ENCODE results near the gene HPCAL1. TPM values are rescaled to one million over a fixed set of nuclear protein-coding genes. Genes with fewer than 3 reads are reported as not detected.

HPCAL1 gene
- total and polyA plus RNA-seq, 2 of the 4 experiments (the other 2 are of a cell fraction) = 8.2 to 33.7 TPM

GRCh38 chr2:10466801-10467200, 164.1 kb downstream of the HPCAL1 start:
- Histone ChIP-seq H4K5ac (ENCODE audit: low read depth, low read length) (no peak overlapping the region), H2BK120ac (ENCODE audit: low read depth, low read length) (no peak overlapping the region), H4K91ac (ENCODE audit: insufficient read depth, low read depth, low read length) (no peak overlapping the region), H2AFZ (replicated peaks; ENCODE audit: low read length, poor library complexity) (no peak overlapping the region), H2AK5ac (ENCODE audit: low read depth, low read length) (no peak overlapping the region), H4K8ac (ENCODE audit: low read depth in 2 of 2, low read length in 2 of 2) (no peak overlapping the region), H3K27ac (ENCODE audit: insufficient read depth, low read length) (no peak overlapping the region), H2BK15ac (ENCODE audit: low read depth, low read length) (no peak overlapping the region), H3K4me2 (ENCODE audit: low read depth, low read length) (no peak overlapping the region), H3K9me1 (ENCODE audit: insufficient read depth, low read length) (no peaks in the 10 kb centered on the region), H2BK5ac (ENCODE audit: low read depth, low read length, poor library complexity, severe bottlenecking) (no peak overlapping the region), H3K9me3 (ENCODE audit: control insufficient read depth, insufficient read depth, low read length) (no peaks in the 10 kb centered on the region), H2AK9ac (replicated peaks; ENCODE audit: low read depth, low read length, poor library complexity) (no peak overlapping the region), H3K36me3 (ENCODE audit: control insufficient read depth, insufficient read depth, low read length) (no peaks in the 10 kb centered on the region), H3K9ac (ENCODE audit: low read depth, low read length) (no peak overlapping the region), H4K20me1 (ENCODE audit: insufficient read depth, low read length) (no peaks in the 10 kb centered on the region), H3K14ac (replicated peaks; ENCODE audit: low read depth, low read length) (no peak overlapping the region), H3K23ac (ENCODE audit: low read depth, low read length) (no peak overlapping the region), H3K4me1 (ENCODE audit: control insufficient read depth, insufficient read depth, low read length) (no peaks in the 10 kb centered on the region), H3K79me1 (ENCODE audit: low read depth in 1 of 2, low read length in 2 of 2) (no peaks in the 10 kb centered on the region), H3K4ac (ENCODE audit: low read depth, low read length) (no peak overlapping the region), H3K56ac (ENCODE audit: extremely low read depth, insufficient read depth, low read length) (no peak overlapping the region), H3K27me3 (ENCODE audit: control insufficient read depth, insufficient read depth, low read length) (peaks cover 37% of the 10 kb centered on the region), H3K4me3 (ENCODE audit: insufficient read depth, low read depth, low read length) (no peak overlapping the region), H2BK20ac (ENCODE audit: low read depth, low read length) (no peak overlapping the region), H3K18ac (ENCODE audit: low read depth, low read length) (no peak overlapping the region)
- intact Hi-C loops (cut with micrococcal nuclease) (no loop called here), in situ Hi-C loops (cut with MboI; ENCODE audit: low sequenced_read_pairs) (no loop called here), dilution Hi-C loops (cut with HindIII; ENCODE audit: low sequenced_read_pairs, unreplicated experiment) (no loop called here)
- POLR2A ChIA-PET (ENCODE audit: unreplicated experiment) = no interaction called here
- ATAC-seq (ENCODE audit: low read depth) (no peak), DNase-seq (no peak)
- BruUV-seq (replicated peaks) = no TSS peak
- TF ChIP-seq MAZ (IDR thresholded peaks at IDR 0.05; ENCODE audit: borderline replicate concordance, low read depth, low read length) = no peak
- WGBS, 2 experiments (ENCODE audit: extremely low coverage in 2 of 2, insufficient read length in 1 of 2) = 60% methylated on average over 1 of the region's 11 CpGs; no CpG with 5 or more reads in 1 of the 2 experiments
- CTCF ChIA-PET = no interaction called here
